CD4-positive, alpha-beta T cell treated with Interleukin-15 for 1 hour (primary cell): ENCODE measurements around the gene SMCO2.
A peak's percentile ranks its signal among the peaks of the same experiment; 100 is the strongest.

Experiments used
- DNase-seq: peaks from one replicate; pipeline ENCODE4 v3.0.0-alpha.2; 2020

Gene SMCO2

DNA sequence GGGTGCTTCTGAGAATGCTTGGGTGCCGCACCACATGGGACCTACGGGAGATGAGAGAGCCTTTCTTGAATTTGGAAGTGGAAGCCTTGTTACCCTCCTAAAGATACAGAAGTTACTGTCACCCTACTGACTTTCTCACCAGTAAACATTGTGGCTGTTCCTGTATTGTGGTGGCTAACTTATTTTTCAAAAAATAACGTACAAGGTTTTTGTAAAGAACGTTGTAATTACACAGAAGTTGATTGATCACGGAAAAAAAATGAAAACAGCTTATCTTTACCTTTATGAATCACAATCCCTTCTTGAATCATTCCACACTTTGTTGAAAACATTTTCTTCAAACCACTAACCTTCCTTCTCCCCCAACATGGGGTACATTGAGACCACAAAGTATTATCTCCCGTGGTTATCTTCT is 55.5 kb downstream of the SMCO2 start:
- DNase-seq = no peak

DNA sequence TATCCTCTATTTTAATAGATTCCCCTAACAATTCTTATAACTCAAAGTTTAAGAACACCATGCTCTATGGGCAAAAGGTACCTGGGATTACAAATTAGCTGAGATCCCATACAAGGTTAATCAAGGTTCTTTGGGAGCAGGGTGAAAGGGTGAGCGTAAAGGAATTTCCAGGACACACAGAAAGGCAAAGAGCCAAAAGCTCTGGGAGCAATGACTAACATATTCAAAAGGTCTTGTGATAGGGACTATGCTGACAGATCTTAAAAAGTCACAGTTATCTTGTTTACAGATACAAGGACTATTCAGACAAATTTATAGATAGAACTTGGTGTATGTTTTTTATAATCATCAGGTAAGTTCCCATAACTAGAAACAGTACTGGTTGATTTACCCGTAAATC is 58.0 kb downstream of the SMCO2 start:
- DNase-seq = no peak

GRCh38 chr12:27505109-27505508 is 58.6 kb downstream of the SMCO2 start:
- DNase-seq = no peak

DNA sequence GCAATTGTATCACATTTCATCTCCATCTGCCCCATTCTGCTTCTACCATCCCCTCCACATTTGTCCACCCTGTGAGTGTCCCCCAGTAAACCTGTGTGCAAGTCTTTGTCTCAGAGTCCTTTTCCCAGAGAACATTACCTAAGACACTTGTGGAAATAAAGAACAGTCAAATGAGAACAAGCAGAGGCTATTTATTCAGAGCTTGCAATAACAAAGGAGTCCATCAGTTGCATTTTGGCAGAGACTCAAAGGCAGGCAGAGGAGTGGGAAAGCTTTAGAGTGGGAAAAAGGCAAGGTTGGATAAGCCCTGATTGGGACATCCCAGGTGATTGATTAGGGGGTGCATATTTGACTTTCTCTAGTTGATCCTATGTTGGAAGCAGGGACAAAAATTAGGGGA is 59.2 kb downstream of the SMCO2 start:
- no peak for DNase-seq

DNA sequence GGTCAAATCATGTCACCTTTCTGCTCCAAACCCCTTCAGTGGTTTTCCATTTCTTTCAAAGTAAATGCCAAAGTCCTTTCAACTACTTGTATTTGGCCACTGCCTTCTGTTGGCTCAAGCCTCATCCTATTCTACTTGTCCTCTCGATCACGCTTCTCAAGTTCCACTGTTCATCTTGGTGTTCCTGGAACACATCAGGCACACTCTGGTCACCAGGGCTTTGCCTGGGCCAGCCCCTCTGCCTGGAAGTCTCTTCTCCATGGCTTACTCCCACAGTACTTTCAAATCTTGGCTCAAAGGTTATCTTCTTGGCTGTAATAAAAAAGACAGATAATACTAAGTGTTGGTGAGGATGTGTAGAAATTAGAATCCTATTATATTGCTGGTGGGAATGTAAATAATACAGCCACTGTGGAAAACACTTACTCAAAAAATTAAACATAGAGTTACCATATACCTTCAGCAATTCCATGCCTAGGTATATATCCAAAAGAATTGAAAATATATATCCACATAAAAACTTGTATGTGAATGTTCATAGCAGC is 60.2 kb downstream of the SMCO2 start:
- no peak for DNase-seq

DNA sequence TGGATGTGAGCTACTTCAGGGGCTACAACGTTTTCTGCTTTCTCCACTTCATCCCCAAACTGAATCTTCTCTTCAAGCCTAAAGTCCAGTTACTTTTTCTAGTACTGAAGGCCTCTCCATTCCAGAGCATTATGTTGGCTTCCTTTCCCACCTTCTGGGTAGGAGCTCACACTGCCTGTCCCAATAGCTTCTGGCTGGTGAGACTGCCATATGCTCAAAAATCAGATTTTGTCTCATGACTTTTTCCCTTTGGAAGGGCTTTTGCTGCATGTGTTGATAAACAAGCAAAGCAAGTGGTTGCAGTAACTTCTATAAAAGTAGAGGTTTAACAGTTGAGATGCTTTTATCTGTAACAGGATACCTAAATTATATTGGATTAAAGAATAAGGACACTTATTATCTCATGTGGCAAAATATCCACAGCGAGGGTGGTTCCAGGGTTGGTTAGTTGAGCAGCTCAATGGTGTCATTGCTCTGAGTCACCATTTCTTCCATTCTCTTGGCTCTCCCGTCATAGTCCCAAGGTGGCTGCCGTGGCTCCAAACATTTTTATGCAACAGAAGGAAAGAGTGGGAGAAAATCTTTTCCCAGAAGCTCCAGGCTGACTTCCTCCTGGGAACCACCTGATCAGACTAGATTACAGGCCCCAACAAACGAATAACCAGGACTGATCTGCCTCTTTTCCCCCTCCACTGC is 62.3 kb downstream of the SMCO2 start:
- DNase-seq = no peak

DNA sequence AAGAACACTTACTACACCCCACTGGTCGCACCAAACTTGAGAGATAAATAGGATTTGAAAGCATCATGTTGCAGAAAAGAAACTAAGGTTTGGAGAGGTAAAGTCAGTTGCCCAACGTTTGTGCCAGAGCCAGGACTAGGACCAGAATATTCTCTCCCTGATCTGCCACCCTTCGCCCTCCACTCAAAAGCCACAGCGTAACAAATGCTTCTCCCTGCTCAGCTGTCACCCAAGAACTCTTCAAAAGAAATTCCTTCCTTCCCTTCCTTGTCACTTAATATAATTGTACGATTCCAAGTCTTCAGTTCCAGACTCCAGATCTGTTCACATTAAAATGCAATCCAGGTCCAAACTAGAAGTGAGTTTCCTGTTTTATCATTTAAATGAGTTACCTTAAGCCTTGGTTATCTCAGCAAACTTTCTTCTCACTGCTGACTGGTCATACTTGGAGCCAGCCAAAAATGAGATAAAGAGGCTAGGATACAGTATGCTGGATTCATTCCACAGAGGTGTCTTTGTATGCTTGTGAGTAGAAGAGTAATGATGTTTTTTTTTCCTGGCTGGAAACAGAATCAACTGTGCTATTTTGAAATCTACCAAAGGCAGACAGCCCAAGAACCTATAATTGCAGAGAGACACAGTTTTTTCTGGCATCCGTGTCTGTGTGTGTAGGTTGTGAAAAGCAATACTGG is 64.6 kb downstream of the SMCO2 start:
- no peak for DNase-seq

DNA sequence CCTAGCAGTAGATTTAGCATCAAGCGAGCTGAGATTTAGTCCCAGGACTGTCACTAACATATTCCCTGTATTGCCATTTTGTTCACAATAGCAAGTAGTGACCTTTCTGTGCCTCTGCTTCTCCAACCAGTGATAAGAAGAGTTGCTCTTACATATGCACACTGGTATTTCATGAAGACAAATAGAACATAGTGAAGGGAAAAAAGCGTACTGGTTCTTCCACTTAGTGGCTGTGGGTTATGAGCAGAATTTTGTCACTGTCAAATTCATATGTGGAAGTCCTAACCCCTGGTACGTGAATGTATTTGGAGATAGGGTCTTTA is 65.1 kb downstream of the SMCO2 start:
- no peak for DNase-seq

- no peak for DNase-seq
These were observed 66.8 kb downstream of the SMCO2 start for GRCh38 chr12:27513155-27513824.

- no peak for DNase-seq
These were observed 69.1 kb downstream of the SMCO2 start for GRCh38 chr12:27515671-27516070.

DNA sequence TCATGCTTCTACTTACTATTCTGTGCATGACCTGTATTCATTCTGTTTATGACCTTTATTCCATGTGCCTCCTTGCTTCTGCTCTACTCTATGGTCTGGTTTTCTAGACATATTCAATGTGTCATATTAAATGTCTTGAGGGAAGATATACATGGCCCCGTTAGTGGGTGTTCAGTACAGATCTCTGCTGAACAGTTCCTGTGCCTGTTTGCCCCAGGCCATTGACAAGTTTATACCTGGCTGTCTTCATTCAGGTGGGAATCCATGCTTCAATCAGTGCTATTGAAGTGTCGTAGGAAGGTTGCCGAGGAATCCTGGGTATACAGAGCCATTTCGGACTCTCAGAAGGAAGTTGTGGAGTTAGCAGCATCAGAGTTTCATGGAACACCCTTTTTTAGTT is 70.1 kb downstream of the SMCO2 start:
- DNase-seq = no peak

DNA sequence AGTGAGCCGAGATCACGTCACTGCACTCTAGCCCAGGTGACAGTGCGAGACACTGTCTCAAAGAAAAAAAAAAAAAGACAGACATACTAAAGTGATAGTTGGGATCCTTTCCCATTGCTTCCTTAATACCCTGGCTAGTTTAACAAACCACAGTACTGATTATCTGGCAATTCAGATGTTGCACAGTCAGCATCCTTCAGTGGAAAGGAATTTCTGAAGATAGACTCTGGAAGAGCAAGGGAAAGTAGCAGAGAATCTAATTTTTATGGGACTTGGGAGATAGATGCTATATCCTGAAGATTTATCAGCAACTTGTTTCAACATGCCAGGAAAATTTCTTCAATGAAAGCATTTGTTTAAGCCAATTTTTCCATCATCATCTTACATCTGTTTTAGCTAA is 71.0 kb downstream of the SMCO2 start:
- no peak for DNase-seq

DNA sequence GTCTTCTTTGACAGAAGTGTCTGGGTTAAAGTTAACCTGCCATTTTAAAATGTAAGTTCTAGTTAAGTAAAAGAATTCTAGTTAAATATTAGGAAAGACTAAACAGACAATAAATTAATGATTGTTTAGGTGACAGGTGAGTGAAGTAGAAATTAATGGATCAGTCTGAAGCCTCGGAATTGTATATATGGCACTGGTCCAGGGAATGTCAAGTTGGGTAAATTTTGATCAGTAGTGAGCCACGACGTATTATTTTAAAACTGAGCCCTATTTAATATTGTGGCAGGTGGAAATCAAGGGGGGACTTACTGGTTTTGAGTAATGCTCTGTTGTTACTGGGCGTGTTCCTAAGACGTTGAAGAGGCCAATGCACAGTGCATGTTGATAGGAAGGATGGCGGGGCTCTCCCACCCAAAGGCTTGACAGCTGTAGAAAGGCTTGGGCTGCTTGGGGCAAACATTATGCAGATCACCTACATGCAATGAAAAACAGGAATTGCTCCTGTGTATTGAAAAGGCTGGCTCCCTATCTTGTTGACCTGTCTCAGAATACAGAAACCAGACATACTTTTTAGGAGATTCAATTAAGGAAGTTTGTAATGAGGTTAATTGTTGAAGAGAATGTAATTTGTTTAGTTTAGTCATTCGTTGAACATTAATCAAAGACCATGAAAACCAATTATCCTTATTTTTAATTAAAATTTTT is 71.6 kb downstream of the SMCO2 start:
- DNase-seq = no peak

DNA sequence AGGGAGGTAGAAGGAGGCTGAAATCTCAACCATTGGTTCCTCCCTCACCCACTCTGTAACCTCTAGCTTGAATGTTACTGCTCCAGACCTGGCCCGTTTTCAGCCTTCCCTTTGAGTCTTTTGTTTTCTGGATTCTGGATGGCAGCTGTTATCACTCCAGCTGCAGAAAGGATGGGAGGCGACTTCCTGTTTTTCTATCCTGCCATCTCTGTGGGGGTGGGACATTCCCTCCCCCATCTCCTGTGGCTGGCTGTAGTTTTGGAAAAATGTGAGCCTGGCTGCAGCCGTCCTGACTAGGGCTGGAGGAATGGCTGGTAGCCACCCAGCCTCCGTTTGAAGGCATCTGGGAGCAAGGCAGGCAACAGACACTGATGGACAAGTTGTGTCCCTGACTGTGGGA is 74.5 kb downstream of the SMCO2 start:
- no peak for DNase-seq

GRCh38 chr12:27521981-27522380 is 75.4 kb downstream of the SMCO2 start:
- DNase-seq = no peak

GRCh38 chr12:27523305-27523641 is 76.7 kb downstream of the SMCO2 start:
- no peak for DNase-seq

DNA sequence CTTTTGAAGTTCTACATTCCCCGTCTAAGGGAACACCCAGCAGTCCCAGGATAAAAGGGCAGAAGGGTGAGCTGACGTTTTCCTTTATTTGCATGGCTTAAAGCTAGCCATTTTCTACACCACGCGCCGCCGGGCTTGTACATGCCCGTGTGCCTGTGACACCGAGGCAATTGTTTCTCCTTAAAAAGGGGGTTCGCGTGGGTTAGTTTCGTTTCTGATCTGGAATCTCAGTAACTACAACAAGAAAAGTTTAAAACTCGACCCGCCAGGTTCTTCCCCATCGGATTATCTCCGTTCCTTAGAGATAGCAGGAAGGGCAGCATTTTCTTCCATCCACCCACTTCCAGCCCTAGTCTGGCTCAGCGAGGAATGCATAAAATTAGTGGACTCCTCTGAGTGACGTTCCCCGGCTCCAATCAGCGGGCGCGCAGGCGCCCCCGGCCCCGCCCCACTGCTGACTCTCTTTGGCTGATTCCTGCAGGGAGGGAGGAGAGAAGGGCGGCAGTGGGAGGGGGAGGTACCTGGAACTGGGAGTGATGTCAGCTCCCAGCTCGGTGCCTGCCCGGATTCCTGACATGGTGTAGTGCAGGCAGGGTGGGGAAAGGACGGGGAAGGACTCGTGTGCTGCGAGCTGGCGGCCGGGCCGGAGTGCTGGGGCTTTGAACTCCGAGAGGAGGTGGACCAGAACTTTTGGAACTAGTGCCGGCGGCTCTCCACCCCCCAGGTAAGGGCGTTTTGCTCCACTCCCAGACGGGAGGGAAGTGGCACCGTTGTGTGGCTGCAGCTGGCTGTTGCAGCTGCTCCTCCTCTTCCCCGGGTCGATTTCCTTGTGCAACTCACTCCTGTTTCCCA is 77.3 kb downstream of the SMCO2 start, which contains the start of gene PPFIBP1:
Gene PPFIBP1, plus strand, starts transcription at position 565 of the 852 bp plus-strand sequence. CDS start 109,191 bp downstream, outside the sequence.
- peak; percentile 95 for DNase-seq

DNA sequence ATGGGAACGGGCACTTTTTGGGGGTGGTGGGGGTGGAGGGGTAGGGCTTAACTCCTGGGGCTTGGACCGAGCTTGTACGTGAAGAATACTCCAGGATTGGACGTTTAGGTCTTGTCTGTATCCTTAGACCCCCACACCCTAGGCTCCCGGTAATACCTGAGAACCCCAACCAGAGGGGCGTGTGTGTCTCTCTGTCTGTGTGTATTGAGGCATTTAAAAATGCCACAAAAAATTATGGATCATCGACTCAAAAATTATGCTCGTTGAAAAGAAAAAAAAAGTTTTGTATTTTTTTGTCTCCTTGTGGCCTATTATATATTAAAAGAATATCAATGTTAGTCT is 77.9 kb downstream of the SMCO2 start:
- no peak for DNase-seq

DNA sequence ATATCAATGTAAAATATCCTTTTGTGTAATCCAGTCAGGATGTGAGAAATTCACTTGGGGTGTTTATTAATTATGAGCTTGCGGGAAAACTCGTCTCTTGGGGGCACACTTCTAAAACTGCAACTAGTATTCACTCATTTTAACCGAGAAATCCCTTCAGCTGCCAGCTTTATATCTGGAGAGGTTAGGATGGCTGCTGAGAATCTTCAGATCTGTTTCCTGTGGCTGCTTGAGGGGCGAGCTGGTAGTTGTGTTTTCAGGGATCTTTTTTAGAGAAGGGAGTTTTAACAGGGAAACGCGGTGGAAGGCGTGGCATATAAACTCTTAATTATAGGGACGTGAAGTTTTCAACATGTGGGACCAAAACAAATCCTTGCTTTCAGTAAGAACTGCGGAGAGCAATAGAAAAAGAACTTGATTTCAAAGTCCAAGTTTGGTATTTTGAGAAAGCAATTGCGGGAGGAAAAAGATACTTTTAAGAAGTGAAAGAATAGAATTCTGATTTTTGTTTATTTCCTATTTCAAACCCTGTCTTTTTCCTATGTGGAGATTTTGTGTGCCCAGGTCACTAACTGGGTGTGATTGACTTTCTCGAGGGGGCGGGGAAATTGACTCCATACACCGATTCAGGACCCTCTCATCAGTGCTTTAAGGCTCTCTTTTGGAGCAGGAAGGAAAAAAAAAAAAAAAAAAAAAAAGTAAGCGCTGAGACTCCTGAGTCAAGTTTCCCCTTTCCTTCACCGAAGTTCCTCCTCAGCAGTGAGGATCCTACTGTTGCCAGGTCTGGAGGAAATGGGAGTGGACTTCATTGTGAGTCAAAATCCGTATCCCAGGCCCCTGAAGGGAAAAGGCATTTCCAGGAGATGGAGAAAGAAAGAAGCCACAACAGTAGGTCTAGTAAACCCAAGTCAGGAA is 78.6 kb downstream of the SMCO2 start:
- DNase-seq = no peak

DNA sequence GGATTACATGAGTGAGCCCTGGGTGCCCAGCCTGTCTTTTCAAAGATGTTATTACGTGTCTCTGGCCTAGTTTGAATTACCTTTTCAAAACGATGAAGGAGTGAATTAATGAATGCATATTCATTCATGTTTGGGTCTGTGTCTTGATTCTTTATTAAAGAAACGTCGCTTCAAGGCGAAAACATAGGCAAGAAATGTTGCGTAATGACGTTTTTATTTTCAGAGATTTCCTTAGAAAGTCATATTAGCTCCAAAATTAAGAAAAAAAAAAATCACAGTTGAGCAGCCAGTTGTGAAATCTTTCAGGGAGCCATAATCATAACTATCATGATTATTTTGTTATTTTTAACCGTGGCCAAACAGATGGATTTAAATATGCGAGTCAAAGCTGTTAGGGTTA is 81.0 kb downstream of the SMCO2 start:
- no peak for DNase-seq

GRCh38 chr12:27528788-27529187 is 82.3 kb downstream of the SMCO2 start:
- DNase-seq = no peak
